Thoracic aorta (tissue), 2 donors: ENCODE data around the gene NIPSNAP3A. TPM values are rescaled to one million over a fixed set of nuclear protein-coding genes. Genes with fewer than 3 reads are reported as not detected.
"Not testable (repeated sequence)": the region's sequence is repeated elsewhere in the genome, so short reads cannot be mapped to it uniquely, and the experiment has no call there.

Source experiments
- ATAC-seq: fragments of 150-250 bp; one replicate; pipeline ENCODE4 v1.8.0; 2017; ENCODE audit warnings: low read depth; ENCODE audit not compliant: insufficient number of reproducible peaks, low FRiP score
- DNase-seq: peaks from one replicate; pipeline ENCODE4 v3.0.0-alpha.2; 2020; ENCODE audit warnings: low spot score
- H3K27ac ChIP-seq, 2 donors: fragments of 200-600 bp; sonication (generic); 1 replicate in 1 of 2; 2 replicates in 1 of 2; pipeline ENCODE4 v1.5.1; 2016; ENCODE audit warnings: mild to moderate bottlenecking in 2 of 2, moderate library complexity in 2 of 2
- H3K27me3 ChIP-seq: fragments of 200-600 bp; sonication (generic); replicated peaks from 2 replicates; pipeline ENCODE4 v1.6.0; 2016; ENCODE audit warnings: mild to moderate bottlenecking; ENCODE audit not compliant: insufficient read depth
- H3K36me3 ChIP-seq: fragments of 200-600 bp; sonication (generic); one replicate; pipeline ENCODE4 v1.5.1; 2016
- H3K4me1 ChIP-seq, 2 donors: fragments of 200-600 bp; sonication (generic); 1 replicate in 1 of 2; 2 replicates in 1 of 2; pipeline versions ENCODE4 v1.5.1 to v1.6.0; 2016; ENCODE audit warnings: low read depth in 2 of 2, mild to moderate bottlenecking in 1 of 2; ENCODE audit not compliant: control insufficient read depth in 1 of 2
- H3K4me3 ChIP-seq: fragments of 200-600 bp; sonication (generic); 2 replicates; pipeline ENCODE4 v1.5.1; 2016; ENCODE audit warnings: mild to moderate bottlenecking
- H3K9me3 ChIP-seq: fragments of 200-600 bp; sonication (generic); 2 replicates; pipeline ENCODE4 v1.5.1; 2016
- CTCF ChIP-seq: fragments of 200-600 bp; sonication (generic); IDR thresholded peaks from one replicate; pipeline ENCODE4 v1.5.1; 2019; ENCODE audit warnings: antibody characterized with exemption
- total RNA-seq, 2 donors: library from RNA; depleted of rRNA; stranded (reverse); fragments of >200 nt; gene quantifications; one replicate each; pipeline versions ENCODE4 v1.1.0 to v1.2.3, GENCODE V29; 2016

The NIPSNAP3A gene
- total RNA-seq, 2 donors from 2014 or later, result 19.2 to 42.6 TPM

GRCh38 chr9:104765138-104765537 is 17.7 kb downstream of the NIPSNAP3A start:
- no peaks in the 10 kb centered on the region for H3K27me3 ChIP-seq
- ATAC-seq, result no peak
- H3K4me1 ChIP-seq, result peaks cover 9 to 13% of the 10 kb centered on the region in 2 donors
- H3K36me3 ChIP-seq, result no peaks in the 10 kb centered on the region
- H3K9me3 ChIP-seq, result no peaks in the 10 kb centered on the region
- H3K4me3 ChIP-seq, result peak overlapping the region; percentile 91
- no peak for DNase-seq
- TF ChIP-seq CTCF, result no peak
- peak overlapping the region; percentile 81 to 82 for H3K27ac ChIP-seq

DNA sequence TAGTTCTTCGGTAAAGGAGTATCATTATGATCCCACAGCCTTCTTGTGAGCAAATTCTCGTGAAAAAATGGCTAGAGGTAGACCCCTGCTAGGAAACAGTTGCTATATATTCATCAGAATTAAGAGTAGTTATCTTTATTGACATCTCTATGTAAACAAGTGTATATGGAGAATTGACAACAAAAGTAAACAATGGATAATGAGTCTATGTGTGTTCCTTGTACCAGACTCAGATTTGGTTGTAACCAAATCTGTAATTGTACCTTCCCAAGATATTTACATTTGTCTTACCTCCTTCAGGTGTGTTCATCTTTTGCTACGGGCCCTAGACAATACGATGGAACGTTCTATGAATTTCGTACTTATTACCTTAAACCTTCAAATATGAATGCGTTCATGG is 18.5 kb downstream of the NIPSNAP3A start:
- no peaks in the 10 kb centered on the region for H3K36me3 ChIP-seq
- H3K4me1 ChIP-seq, result peaks cover 9 to 13% of the 10 kb centered on the region in 2 donors
- H3K9me3 ChIP-seq, result no peaks in the 10 kb centered on the region
- no peak overlapping the region for H3K27ac ChIP-seq
- no peak for TF ChIP-seq CTCF
- no peaks in the 10 kb centered on the region for H3K27me3 ChIP-seq
- no peak for DNase-seq
- no peak overlapping the region for H3K4me3 ChIP-seq
- ATAC-seq, result no peak

DNA sequence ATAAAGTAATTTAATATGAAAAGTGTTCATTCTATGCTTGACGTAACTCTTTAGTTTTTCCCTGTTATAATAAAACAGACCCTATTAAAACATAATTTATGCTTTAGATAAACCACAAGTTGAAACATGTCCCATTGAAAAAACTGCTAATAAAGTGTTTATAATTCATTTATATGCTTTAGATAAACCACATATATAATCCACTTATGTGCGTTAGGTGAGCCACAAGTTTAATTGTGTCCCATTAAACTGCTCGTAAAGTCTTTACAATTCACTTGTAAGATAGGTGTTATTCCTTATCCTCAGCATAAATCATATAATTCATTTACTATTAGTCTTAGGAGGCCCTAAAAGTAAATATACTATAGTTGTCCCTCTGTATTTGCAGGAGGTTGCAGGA is 20.0 kb downstream of the NIPSNAP3A start:
- H3K36me3 ChIP-seq, result no peaks in the 10 kb centered on the region
- no peaks in the 10 kb centered on the region for H3K9me3 ChIP-seq
- no peak overlapping the region for H3K4me3 ChIP-seq
- TF ChIP-seq CTCF, result no peak
- no peaks in the 10 kb centered on the region for H3K27me3 ChIP-seq
- DNase-seq, result no peak
- ATAC-seq, result no peak
- peaks cover 10 to 15% of the 10 kb centered on the region in 2 donors for H3K4me1 ChIP-seq
- H3K27ac ChIP-seq, result no peak overlapping the region

DNA sequence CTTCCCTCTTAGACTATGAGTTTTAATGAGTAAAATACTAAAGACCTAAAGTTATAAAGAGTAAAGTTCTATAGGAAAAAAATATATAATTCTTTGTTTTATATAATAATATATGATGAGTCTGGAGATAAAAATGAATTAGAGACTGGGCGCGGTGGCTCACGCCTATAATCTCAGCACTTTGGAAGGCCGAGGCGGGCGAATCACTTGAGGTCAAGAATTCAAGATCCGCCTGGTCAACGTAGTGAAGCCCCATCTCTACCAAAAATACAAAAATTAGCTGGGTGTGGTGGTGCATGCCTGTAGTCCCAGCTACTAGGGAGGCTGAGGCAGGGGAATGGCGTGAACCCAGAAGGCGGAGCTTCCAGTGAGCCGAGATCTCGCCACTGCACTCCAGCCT is 21.5 kb downstream of the NIPSNAP3A start:
- not testable (repeated sequence) for H3K27ac ChIP-seq, DNase-seq, ATAC-seq, H3K4me3 ChIP-seq, H3K36me3 ChIP-seq, H3K27me3 ChIP-seq, H3K9me3 ChIP-seq
- peaks cover 13 to 22% of the 10 kb centered on the region in 2 donors for H3K4me1 ChIP-seq

DNA sequence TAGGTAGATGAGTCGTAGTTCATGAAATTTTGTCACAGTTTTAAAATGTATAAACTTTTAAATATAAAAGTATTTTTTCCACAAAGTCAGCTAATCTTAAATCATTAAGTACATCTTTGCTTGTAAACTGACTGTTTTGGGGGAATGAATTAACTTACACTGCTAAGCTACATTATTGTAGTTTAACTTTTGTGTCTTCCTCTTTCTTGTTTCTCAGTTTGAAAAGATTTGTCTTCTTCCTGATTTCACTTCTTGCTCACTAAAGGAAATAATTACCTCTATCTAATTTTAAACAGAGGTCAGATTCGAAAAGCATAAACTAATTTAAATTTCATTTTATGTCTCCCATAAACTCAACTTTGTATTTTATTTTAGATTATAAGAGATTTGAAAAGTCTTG is 22.2 kb downstream of the NIPSNAP3A start:
- H3K4me3 ChIP-seq, result no peak overlapping the region
- DNase-seq, result no peak
- no peak overlapping the region for H3K27ac ChIP-seq
- no peaks in the 10 kb centered on the region for H3K36me3 ChIP-seq
- peaks cover 11 to 19% of the 10 kb centered on the region in 2 donors for H3K4me1 ChIP-seq
- ATAC-seq, result no peak
- no peaks in the 10 kb centered on the region for H3K27me3 ChIP-seq
- H3K9me3 ChIP-seq, result no peaks in the 10 kb centered on the region
- no peak for TF ChIP-seq CTCF
